ENCODE measurements around the gene GFOD2.

DNA sequence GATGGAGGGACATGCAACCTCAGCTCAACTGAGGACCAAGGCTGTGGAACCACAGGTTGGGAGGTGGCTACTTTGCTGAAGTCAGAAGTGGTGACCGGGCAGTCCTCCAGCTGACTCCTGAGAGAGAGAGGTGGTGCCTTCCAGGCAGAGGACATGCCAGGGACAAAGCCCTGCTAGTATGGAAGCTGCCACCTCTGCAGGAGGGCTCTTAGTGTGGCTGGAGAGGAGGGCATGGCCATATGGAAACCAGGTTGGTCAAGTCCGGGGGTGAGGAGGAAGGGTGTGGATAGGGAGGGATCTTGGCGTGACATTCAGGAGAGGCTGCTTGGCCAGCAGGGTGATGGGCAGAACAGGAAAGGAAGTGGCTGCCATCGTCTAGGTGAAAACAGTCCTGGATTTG, 46.8 kb downstream of the GFOD2 start:
- TF ChIP-seq, protein P1, sequence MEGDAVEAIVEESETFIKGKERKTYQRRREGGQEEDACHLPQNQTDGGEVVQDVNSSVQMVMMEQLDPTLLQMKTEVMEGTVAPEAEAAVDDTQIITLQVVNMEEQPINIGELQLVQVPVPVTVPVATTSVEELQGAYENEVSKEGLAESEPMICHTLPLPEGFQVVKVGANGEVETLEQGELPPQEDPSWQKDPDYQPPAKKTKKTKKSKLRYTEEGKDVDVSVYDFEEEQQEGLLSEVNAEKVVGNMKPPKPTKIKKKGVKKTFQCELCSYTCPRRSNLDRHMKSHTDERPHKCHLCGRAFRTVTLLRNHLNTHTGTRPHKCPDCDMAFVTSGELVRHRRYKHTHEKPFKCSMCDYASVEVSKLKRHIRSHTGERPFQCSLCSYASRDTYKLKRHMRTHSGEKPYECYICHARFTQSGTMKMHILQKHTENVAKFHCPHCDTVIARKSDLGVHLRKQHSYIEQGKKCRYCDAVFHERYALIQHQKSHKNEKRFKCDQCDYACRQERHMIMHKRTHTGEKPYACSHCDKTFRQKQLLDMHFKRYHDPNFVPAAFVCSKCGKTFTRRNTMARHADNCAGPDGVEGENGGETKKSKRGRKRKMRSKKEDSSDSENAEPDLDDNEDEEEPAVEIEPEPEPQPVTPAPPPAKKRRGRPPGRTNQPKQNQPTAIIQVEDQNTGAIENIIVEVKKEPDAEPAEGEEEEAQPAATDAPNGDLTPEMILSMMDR (IDR thresholded peaks at IDR 0.05), result no peak
- no peak for TF ChIP-seq POLR2A (IDR thresholded peaks at IDR 0.05)

All from heart left ventricle (tissue), 13 donors.